GM23248 (cell line): Measurements from ENCODE around the gene BRWD1. TPM values are rescaled to one million over a fixed set of nuclear protein-coding genes. Genes with fewer than 3 reads are reported as not detected.

Experiments
- DNase-seq: peaks from one replicate; pipeline ENCODE4 v3.0.0-alpha.2; 2015
- H2AFZ ChIP-seq: fragments of 200-600 bp; sonication (generic); 2 replicates; pipeline ENCODE4 v1.6.1; 2016; ENCODE audit warnings: antibody characterized with exemption
- H3F3A ChIP-seq: fragments of 200-600 bp; sonication (generic); 2 replicates; pipeline ENCODE4 v1.6.1; 2016; ENCODE audit warnings: mild to moderate bottlenecking, antibody characterized with exemption, mixed run types; ENCODE audit not compliant: insufficient read depth
- H3K27ac ChIP-seq: fragments of 200-600 bp; sonication (generic); 2 replicates; pipeline ENCODE4 v1.5.1; 2016; ENCODE audit warnings: mild to moderate bottlenecking
- H3K27me3 ChIP-seq: fragments of 200-600 bp; sonication (generic); replicated peaks from 2 replicates; pipeline ENCODE4 v1.6.1; 2016; ENCODE audit warnings: mild to moderate bottlenecking; ENCODE audit not compliant: insufficient read depth
- H3K36me3 ChIP-seq: fragments of 200-600 bp; sonication (generic); 2 replicates; pipeline ENCODE4 v1.6.1; 2016; ENCODE audit warnings: low read depth, mild to moderate bottlenecking
- H3K4me1 ChIP-seq: fragments of 200-600 bp; sonication (generic); 2 replicates; pipeline ENCODE4 v1.6.1; 2016; ENCODE audit warnings: mild to moderate bottlenecking; ENCODE audit not compliant: insufficient read depth
- H3K4me2 ChIP-seq: fragments of 200-600 bp; sonication (generic); one replicate; pipeline ENCODE4 v1.6.1; 2016; ENCODE audit warnings: mild to moderate bottlenecking; ENCODE audit not compliant: unreplicated experiment
- H3K4me3 ChIP-seq: fragments of 200-600 bp; sonication (generic); 2 replicates; pipeline ENCODE4 v1.5.1; 2016; ENCODE audit warnings: mild to moderate bottlenecking
- H3K79me2 ChIP-seq: fragments of 200-600 bp; sonication (generic); 2 replicates; pipeline ENCODE4 v1.6.1; 2016; ENCODE audit warnings: mild to moderate bottlenecking; ENCODE audit not compliant: insufficient read depth
- H3K9ac ChIP-seq: fragments of 200-600 bp; sonication (generic); 2 replicates; pipeline ENCODE4 v1.6.1; 2016; ENCODE audit warnings: mild to moderate bottlenecking
- H3K9me2 ChIP-seq: fragments of 200-600 bp; sonication (generic); 2 replicates; pipeline ENCODE4 v1.6.1; 2016; ENCODE audit warnings: mixed run types, mild to moderate bottlenecking, moderate library complexity; ENCODE audit not compliant: insufficient read depth
- H3K9me3 ChIP-seq: fragments of 200-600 bp; sonication (generic); one replicate; pipeline ENCODE4 v1.6.1; 2017; ENCODE audit warnings: low read depth
- H4K20me1 ChIP-seq: fragments of 200-600 bp; sonication (generic); 2 replicates; pipeline ENCODE4 v1.6.0; 2016; ENCODE audit not compliant: insufficient read depth
- EZH2 ChIP-seq: fragments of 200-600 bp; sonication (generic); IDR thresholded peaks from 2 replicates; pipeline ENCODE4 v1.6.1; 2018; ENCODE audit warnings: antibody characterized with exemption, mild to moderate bottlenecking; ENCODE audit not compliant: insufficient read depth, poor library complexity, severe bottlenecking
- EZH2phosphoT487 ChIP-seq: fragments of 200-600 bp; sonication (generic); IDR thresholded peaks from 2 replicates; pipeline ENCODE4 v1.6.1; 2018; ENCODE audit warnings: antibody characterized with exemption, moderate library complexity, mild to moderate bottlenecking, low read depth; ENCODE audit not compliant: insufficient read depth
- WGBS, 2 experiments: methylation state at CpG; one replicate each; pipeline ENCODE4 v1.1.6; 2015 to 2017; ENCODE audit warnings: low lambda C conversion rate in 2 of 2, low coverage in 1 of 2; ENCODE audit errors: missing lambda C conversion rate in 2 of 2; 5-methylcytosine and 5-hydroxymethylcytosine counted together
- in situ Hi-C: fragments of 300-500 bp; cut with MboI; formaldehyde crosslinking; loops from 2 replicates; pipeline ENCODE4 v1.15.0; 2020
- polyA plus RNA-seq: library from polyadenylated mRNA; unstranded; fragments of >200 nt; fragmentation: Nextera tagmentation; extraction: Ambion mirVana; gene quantifications from 2 replicates; pipeline ENCODE4 v1.2.1, GENCODE V29; 2016
- total RNA-seq: library from RNA; depleted of rRNA; stranded (reverse); fragments of >200 nt; shearing (Covaris generic); gene quantifications from 2 replicates; pipeline ENCODE4 v1.2.3, GENCODE V29; 2014

Gene BRWD1
- total and polyA plus RNA-seq, 2 experiments from 2014 or later: 23.6 to 27.2 TPM

- H3K9me2 ChIP-seq: no peaks in the 10 kb centered on the region
- no peaks in the 10 kb centered on the region for H3K9me3 ChIP-seq
- 88 to 89% methylated on average over 5 of the region's 5 CpGs for WGBS, 2 experiments
- H3K27me3 ChIP-seq: no peaks in the 10 kb centered on the region
- no peak overlapping the region for H3K4me2 ChIP-seq
- H2AFZ ChIP-seq: no peak overlapping the region
- no peak overlapping the region for H3K4me3 ChIP-seq
- peak overlapping the region; percentile 5; the same call in 1 of the 2 replicates for H3K9ac ChIP-seq
- H3K27ac ChIP-seq: no peak overlapping the region
- DNase-seq: no peak
- H3K79me2 ChIP-seq: peaks cover 49% of the 10 kb centered on the region
- in situ Hi-C loops: no loop called here
- peaks cover 19% of the 10 kb centered on the region for H3K4me1 ChIP-seq
- H4K20me1 ChIP-seq: no peaks in the 10 kb centered on the region
- no peak for TF ChIP-seq EZH2phosphoT487
- no peak for TF ChIP-seq EZH2
- H3K36me3 ChIP-seq: peaks cover 53% of the 10 kb centered on the region
- H3F3A ChIP-seq: peaks cover 25% of the 10 kb centered on the region
Measured at GRCh38 chr21:39344848-39345247, 31.4 kb upstream of the BRWD1 start.

DNA sequence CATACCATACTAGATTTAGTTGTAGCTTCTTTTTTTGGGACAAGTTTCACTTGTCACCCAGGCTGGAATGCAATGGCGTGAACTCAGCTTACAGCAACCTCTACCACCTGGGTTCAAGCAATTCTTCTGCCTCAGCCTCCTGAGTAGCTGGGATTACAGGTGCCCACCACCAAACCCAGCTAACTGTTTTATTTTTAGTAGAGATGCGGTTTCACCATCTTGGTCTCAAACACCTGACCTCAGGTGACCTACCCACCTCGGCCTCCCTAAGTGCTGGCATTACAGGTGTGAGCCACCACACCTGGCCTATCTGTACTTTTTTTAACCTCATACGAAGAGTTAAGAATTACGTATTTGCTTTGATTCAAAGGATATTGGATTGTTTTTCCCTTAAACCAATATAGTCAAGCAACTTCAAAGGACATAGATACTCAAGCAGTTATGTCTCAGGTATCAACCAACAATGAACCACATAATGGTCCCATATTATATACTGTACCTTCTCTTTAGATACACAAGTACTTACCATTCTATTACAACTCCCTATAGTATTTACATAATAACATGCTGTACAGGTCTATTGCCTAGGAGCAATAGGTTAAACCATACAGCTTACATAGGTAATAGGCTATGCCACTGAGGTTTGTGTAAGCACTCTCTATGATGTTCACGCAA, 28.0 kb upstream of the BRWD1 start:
- H3K9me2 ChIP-seq: no peaks in the 10 kb centered on the region
- no peak overlapping the region for H3K27ac ChIP-seq
- no peaks in the 10 kb centered on the region for H4K20me1 ChIP-seq
- no peak overlapping the region for H3K4me2 ChIP-seq
- H2AFZ ChIP-seq: no peak overlapping the region
- H3K9me3 ChIP-seq: no peaks in the 10 kb centered on the region
- no peak for DNase-seq
- H3K27me3 ChIP-seq: no peaks in the 10 kb centered on the region
- H3F3A ChIP-seq: peaks cover 38% of the 10 kb centered on the region
- no peak overlapping the region for H3K9ac ChIP-seq
- H3K79me2 ChIP-seq: peaks cover 30% of the 10 kb centered on the region
- TF ChIP-seq EZH2phosphoT487 (no peak), EZH2 (no peak)
- in situ Hi-C loops: no loop called here
- no peak overlapping the region for H3K4me3 ChIP-seq
- peaks cover 46% of the 10 kb centered on the region for H3K36me3 ChIP-seq
- peaks cover 6% of the 10 kb centered on the region for H3K4me1 ChIP-seq
- WGBS, 2 experiments: 96 to 97% methylated on average over 6 of the region's 6 CpGs

- H3K9me2 ChIP-seq: no peaks in the 10 kb centered on the region
Measured at GRCh38 chr21:39340687-39341086, 27.3 kb upstream of the BRWD1 start.

DNA sequence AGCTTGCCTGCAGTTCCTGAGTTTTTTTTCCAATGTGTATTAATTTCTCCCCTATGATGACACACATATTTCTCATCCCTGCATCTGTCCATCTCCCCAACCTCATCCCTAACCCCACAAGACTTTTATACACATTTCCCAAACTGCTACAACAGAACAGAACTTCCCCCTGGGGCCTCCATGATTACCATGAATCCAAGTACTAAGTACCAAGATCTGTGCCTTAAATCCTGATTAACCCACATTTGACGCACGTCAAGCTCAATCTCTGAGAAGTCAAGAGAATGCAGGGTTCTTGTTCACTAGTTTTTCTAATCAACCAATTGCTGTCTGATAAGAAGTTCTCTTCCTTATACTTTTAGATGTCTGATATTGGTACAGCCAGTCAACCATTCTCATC, 25.8 kb upstream of the BRWD1 start:
- WGBS, 2 experiments: 97 to 98% methylated on average over 2 of the region's 2 CpGs
- H3K27ac ChIP-seq: no peak overlapping the region
- in situ Hi-C loops: no loop called here
- H3K4me3 ChIP-seq: no peak overlapping the region
- DNase-seq: no peak
- no peaks in the 10 kb centered on the region for H3K27me3 ChIP-seq
- no peaks in the 10 kb centered on the region for H4K20me1 ChIP-seq
- peaks cover 9% of the 10 kb centered on the region; the same call in 1 of the 2 replicates for H3K79me2 ChIP-seq
- H3K36me3 ChIP-seq: peaks cover 25% of the 10 kb centered on the region
- H3K9ac ChIP-seq: no peak overlapping the region
- H3K9me3 ChIP-seq: no peaks in the 10 kb centered on the region
- H3F3A ChIP-seq: peaks cover 38% of the 10 kb centered on the region
- TF ChIP-seq EZH2: no peak
- TF ChIP-seq EZH2phosphoT487: no peak
- H3K9me2 ChIP-seq: no peaks in the 10 kb centered on the region
- no peaks in the 10 kb centered on the region for H3K4me1 ChIP-seq
- H2AFZ ChIP-seq: no peak overlapping the region
- H3K4me2 ChIP-seq: no peak overlapping the region

More at GRCh38 chr21:39340687-39341086, 27.3 kb upstream of the BRWD1 start:
- H3K27me3 ChIP-seq: no peaks in the 10 kb centered on the region
- no peaks in the 10 kb centered on the region for H4K20me1 ChIP-seq
- TF ChIP-seq EZH2 (no peak), EZH2phosphoT487 (no peak)
- H3F3A ChIP-seq: peaks cover 38% of the 10 kb centered on the region
- no peak overlapping the region for H3K9ac ChIP-seq
- H3K4me2 ChIP-seq: no peak overlapping the region
- H3K9me3 ChIP-seq: no peaks in the 10 kb centered on the region
- H3K4me3 ChIP-seq: no peak overlapping the region
- H2AFZ ChIP-seq: no peak overlapping the region
- H3K79me2 ChIP-seq: peaks cover 23% of the 10 kb centered on the region
- H3K27ac ChIP-seq: no peak overlapping the region
- in situ Hi-C loops: no loop called here
- 98 to 99% methylated on average over 6 of the region's 6 CpGs for WGBS, 2 experiments
- no peaks in the 10 kb centered on the region for H3K4me1 ChIP-seq
- no peak for DNase-seq
- H3K36me3 ChIP-seq: peaks cover 39% of the 10 kb centered on the region
